Measurements from ENCODE around the gene WDR20.
A peak's percentile ranks its signal among the peaks of the same experiment; 100 is the strongest.
"Not testable (repeated sequence)": the region's sequence is repeated elsewhere in the genome, so short reads cannot be mapped to it uniquely, and the experiment has no call there.

WDR20 gene

DNA sequence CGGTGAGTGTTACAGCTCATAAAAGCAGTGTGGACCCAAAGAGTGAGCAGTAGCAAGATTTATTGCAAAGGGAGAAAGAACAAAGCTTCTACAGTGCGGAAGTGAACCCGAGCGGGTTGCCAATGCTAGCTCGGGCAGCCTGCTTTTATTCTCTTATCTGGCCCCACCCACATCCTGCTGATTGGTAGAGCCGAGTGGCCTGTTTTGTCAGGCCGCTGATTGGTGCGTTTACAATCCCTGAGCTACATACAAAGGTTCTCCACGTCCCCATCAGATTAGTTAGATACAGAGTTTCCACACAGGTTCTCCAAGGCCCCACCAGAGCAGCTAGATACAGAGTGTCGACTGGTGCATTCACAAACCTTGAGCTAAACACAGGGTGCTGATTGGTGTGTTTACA lies 5.0 kb upstream of the WDR20 start:
- DNase-seq = not testable (repeated sequence)

DNA sequence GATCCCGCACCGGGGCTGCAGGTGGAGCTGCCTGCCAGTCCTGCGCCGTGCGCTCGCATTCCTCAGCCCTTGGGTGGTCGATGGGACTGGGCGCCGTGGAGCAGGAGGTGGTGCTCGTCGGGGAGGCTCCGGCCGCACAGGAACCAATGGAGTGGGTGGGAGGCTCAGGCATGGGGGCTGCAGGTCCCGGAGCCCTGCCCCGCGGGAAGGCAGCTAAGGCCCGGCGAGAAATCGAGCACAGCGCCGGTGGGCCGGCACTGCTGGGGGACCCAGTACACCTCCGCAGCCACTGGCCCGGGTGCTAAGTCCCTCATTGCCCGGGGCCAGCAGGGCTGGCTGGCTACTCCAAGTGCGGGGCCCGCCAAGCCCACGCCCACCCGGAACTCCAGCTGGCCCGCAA lies 4.2 kb upstream of the WDR20 start:
- not testable (repeated sequence) for DNase-seq

DNA sequence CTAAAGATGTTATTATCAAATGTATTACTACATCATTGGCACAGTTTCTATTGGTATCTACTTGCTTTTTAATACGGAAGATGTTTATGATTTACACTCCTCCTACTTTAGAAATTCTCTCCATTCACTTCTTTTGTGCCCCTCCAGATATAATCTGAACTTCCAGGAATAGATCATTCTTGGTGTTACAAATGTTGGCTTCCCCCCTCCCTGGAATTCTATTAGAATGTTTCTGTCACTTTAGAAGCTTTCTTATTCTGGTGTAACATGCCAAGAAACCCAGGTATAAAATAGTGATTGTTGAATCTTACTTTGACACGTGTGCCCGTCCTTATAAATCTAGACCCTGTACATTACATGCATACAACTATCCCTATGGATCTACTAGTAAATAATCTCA lies 1.2 kb upstream of the WDR20 start:
- DNase-seq = no peak

DNA sequence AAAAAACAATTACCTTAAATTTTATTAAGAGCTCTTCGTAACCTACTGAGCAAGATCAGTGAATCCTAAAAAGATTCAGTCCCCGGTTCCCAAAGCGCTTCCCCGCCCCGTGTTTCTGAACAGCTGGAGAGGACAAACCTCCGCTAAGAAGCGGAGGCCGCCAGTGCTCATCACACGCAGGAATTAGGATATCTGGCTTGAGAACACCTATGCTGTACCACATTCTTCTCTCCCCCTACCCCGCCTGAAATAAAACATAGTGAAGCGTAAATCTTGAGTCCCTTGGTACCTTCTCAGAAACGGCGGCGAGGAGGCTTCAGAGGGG lies 774 bp upstream of the WDR20 start:
- no peak for DNase-seq

DNA sequence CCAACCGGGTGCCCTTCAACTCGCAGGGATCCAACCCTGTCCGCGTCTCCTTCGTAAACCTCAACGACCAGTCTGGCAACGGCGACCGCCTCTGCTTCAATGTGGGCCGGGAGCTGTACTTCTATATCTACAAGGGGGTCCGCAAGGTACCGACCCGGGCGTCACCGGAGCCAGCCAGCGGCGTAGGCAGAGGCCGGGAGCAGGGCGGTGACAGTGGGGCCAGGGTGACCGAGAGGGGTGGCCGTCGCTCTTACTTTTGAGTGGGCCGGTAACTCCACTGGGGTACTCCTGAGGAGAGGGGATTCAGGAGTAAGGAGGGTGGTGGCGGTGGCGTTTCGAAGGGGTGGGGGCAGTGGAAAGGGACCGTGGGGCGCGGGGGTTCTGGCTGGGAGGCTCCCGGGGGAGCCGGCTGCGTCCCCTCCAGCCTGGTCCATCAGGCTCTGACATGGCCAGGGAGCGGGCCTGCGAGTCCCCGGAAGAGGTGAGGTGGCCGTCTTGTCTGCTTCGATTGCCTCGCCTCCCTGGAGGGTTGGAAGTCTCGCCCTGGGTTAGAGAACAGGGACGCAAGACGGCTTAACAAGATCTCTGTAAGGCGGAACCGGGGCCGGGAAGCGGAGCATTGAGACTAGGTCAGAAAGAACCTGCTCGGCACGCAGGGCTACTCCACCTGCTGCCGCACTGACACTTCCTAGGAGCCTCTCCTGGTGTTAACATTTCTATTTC lies 491 bp downstream of the WDR20 start:
- DNase-seq = peak; percentile 3 to 25

DNA sequence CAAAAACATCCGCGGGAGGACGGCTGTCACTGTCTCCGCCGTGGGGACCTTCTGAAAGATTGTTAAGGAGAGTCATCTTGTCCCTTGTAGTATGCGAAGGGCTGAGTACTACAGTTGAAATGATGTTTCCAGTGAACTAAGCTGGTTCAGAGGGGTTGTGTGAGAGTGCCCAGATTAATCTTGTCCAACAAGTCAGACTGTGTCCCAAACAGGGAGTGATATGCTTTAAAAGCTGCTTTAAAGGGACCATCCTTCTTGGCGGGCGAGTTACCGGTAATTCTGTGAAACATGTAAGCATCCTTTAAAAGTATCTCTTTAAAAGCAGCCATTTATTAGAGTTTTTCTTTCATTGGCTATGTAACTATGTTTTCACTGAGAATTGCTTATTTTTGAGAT lies 1.1 kb downstream of the WDR20 start:
- DNase-seq = no peak

DNA sequence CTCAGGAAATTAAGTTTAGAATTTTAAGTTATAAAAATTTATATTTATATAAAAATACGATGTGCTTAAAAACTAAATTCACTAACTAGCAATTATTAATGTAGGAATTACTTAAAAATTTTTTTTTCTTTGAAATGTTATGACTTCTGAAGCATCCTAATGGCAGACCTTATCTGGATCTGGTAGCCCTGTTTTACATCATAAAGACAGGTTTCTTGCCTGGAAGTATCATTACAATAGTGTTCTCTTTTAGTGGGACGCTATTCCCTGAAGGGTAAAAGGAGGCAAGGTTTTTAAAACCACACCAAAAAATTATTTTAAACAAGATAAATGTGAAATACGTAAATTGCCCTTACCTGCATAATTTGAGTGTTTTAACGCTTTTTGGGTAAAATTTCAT lies 2.1 kb downstream of the WDR20 start:
- no peak for DNase-seq

DNA sequence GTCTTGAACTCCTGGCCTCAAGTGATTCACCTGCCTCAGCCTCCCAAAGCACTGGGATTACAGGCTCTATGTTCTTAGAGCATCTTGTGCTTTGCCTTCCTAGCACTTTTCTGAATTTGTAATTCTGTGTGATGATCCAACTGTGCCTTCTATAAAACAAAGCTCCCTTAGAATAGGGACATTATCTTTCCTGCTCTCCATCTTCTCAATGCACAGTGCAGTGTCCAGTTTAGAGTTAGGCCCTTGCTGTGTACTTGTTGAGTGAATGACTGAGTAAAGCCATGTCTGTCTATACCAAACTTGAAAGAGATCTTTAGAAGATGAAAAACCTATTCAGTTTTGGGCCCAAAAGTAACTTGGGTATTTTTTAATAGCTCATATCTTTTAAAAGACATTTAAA lies 5.2 kb downstream of the WDR20 start:
- no peak for DNase-seq

DNA sequence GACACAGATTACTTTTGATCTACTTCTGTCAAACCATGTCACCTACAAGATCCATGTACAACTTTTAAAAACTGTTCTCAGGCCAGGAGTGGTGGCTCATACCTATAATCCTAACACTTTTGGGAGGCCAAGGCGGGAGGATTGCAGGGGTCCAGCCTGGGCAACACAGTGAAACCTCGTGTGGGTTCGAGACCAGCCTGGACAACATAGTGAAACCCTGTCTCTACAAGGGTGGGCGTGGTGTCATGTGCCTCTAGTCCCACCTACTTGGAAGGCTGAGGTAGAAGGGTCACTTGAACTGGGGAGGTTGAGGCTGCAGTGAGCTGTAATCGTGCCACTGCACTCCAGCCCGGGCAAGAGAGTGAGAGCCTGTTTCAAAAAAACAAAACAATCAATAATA lies 5.7 kb downstream of the WDR20 start:
- no peak for DNase-seq

DNA sequence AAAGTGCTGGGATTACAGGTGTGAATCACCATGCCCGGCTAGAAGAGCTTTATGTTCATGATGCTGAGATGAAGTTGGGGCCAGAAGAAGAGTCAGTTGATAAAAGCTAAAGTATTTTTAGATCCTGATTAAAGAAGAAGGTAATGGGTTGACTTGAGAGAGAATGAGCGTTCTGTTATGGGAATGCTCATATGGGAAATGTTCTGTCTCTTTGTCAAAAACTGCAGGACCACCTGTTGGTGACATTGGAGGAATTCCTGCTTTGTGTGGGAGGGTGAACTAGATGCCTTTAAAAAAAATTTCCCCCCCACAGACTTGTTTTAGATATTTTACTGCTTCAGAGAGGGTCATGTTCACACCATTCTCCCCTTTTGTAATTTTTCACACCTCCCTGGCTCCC lies 6.7 kb downstream of the WDR20 start:
- DNase-seq = no peak

DNA sequence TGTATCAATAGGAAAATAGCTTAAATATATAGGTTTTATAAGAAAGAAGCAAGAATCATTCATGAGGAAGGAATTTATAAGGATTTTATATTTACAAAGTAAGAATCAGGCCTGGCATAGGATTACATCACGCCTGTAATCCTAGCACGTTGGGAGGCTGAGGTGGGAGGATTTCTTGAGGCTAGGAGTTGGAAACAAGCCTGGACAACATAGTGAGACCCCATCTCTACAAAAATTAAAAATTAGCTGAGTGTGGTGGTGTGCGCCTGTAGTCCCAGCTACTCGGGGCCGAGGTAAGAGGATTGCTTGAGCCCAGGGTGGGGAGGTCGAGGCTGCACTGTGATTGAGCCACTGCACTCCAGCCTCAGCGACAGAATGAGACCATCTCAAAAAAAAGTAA lies 10.4 kb downstream of the WDR20 start:
- DNase-seq = no peak

DNA sequence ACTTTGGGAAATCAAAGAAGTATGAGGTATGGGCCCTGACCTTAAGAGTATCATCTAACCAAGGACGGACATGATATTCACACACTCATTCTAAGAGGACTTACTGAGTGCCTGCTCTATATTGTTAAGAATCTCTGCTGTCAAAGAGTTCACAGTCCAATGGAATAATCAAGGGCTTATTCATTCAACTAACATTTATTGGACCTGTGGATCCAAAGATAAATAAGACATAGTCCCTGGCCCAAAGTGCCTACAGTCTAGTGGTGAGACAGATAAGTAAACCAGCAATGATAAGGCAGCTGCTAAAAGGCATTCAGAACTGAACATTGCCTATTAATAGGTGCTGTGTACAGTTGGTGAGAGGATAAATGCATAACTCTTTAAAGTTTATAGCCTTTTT lies 11.0 kb downstream of the WDR20 start:
- DNase-seq = no peak

DNA sequence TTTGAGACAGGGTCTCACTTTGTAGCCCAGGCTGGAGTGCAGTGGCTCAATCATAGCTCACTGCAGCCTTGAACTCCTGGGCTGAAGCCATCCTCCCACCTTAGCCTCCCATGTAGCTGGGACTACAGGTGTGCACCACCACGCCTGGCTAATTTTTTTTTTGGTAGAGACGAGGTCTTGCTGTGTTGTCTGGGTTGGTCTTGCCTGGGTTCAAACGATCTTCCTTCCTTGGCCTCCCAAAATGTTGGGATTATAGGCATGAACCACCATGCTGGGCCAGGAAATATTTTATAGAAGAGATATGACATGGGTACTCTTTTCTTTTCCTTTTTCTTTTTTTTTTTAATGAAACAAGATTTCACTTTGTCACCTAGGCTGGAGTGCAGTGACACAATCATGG lies 11.7 kb downstream of the WDR20 start:
- not testable (repeated sequence) for DNase-seq

DNA sequence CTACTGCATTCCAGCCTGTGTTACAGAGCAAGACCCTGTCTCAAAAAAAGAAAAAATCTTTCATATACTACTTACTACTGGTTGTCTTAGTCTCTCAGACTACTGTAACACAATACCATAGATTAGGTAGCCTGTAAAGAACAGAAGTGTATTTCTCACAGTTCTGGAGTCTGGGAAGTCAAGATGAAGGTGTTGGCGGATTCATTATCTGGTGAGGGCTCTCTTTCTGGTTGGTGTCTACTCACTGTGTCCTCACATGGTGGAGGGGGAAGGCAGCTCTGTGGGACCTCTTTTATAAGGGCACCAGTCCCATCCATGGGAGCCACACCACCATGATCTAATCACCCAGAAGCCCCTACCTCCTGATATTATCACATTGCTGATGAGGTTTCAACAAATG lies 14.4 kb downstream of the WDR20 start:
- DNase-seq = no peak

DNA sequence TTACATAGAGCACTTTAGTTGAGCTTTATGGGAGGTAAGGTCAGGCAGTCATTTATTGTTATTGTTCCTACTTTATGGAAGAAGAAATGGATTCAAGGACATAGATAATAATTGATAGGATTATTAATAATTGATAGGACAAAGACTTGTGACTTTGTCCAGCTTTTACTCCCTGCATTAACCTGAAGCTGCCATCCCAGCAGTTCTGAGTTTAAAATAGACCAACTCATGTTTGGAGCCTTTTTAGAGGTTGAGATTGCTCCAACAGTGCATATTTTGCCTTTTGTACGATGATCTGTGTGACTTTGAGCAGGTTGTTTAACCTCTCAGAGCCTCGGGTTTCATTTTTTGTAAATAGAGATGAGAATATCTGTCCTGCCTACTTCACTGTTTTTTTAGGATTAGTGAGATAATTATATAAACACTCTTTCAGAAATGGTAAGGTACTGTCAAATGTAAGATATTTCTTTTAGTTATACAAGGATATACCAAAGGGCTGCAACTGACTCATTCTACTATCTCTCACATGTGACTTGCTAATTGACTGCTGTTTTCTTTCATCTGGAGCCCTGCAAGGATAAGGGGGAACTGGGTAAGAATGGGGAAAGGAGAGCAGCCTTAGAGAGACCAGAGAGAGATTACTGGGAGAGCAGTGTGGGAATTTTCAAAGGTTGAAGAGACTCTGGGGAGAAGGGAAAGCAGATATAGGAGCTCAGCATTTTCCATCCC lies 15.3 kb downstream of the WDR20 start:
- DNase-seq = no peak

DNA sequence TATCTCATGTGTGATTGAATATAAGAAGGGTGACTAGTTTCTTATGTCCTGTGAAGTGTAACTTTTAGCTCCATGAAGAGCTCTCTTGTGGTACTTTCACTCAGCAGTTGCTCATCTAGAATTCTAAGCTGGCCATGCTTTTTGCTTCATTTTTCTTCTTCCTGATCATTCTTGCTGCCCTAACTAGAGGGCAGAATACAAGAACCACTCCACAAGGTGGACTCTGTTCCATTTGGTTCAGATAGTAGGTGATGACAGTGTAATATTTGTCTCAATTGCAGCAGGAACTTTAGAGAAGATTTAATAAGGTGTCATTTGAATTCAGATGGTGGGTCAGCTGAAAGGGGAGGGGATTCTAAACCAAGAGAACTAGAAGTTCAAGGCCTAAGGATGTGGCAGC lies 17.6 kb downstream of the WDR20 start:
- no peak for DNase-seq

DNA sequence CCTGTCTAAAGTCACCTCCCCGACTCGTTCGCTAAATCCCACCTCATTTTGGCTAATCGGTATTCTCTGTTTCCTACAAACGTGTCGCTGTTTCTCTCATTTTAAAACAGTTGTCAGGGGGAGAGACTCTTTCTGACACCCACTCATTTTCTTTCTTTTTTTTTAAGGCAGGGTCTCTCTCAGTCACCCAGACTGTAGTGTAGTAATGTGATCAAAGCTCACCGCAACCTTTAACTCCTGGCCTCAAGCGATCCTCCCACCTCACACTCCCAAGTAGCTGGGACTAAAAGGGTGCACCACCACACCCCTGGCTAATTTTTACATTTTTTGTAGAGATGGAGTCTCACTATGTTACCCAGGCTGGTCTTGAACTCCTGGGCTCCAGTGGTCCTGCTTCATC lies 19.1 kb downstream of the WDR20 start:
- no peak for DNase-seq

DNA sequence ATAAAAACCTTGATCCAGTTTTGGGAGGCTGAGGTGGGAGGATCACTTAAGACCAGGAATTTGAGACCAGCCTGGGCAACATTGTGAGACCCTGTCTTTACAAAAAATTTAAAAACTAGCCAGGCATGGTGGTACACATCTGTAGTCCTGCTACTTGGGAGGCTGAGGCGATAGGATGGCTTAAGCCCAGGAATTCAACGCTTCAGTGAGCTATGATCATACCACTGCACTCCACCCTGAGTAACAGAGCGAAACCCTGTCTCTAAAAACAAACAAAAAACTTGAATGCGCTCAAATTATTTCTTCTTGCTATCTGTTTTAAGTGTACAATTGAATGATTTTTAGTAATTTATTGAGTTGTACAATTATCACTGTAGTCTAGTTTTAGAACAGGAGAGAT lies 20.1 kb downstream of the WDR20 start:
- no peak for DNase-seq

DNA sequence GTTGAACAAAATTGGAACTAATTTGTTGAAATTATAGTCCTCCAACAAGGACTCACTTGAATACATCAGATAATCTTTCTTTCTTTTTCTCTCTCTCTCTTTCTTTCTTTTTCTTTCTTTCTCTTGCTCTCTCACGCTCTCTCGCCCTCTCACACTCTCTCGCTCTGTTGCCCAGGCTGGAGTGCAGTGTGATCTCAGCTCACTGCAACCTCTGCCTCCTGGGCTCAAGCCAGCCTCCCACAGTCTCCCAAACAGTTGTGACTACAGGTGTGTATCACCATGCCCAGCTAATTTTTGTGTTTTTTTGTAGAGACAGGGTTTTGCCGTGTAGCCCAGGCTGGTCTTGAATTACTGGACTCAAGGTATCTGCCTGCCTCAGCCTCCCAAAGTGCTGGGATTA lies 22.8 kb downstream of the WDR20 start:
- no peak for DNase-seq

DNA sequence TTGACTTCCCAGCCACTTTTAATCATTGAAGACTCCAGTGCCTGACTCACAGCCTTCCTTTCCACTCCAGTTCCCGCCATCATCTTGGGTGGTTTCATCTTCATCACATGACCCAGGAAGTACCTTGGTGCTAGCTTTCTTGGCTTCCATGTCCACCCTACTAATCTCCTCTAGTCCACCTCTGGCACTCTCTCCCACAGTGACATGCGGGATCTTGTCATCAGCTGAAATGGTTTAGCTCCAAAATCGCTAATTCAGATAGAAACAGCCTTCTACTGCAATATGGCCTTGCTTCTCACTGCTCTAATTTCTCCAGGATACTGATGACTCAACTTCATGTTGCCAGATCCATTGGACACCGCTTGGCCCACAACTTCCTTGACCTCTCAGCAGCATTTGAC lies 24.5 kb downstream of the WDR20 start:
- no peak for DNase-seq

DNA sequence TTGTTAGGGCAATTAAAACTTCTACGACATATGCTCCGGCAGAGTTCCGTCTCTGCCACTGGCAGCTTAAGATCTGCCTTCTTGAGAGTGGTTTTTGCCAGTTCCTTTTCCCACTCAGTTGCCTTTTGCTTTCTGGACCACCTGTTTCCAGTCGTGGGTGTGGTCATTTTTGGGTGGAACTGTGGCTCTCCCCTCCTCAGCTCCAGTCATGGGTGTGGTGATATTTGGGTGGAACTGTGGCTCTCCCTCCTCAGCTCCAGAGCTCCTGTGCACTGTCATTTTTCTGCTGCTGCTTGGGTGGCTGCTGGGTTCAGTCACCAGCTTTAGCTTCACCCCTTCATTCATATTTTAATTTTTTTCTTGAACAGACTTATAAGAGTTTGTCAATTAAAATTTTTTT lies 25.3 kb downstream of the WDR20 start:
- DNase-seq = no peak

DNA sequence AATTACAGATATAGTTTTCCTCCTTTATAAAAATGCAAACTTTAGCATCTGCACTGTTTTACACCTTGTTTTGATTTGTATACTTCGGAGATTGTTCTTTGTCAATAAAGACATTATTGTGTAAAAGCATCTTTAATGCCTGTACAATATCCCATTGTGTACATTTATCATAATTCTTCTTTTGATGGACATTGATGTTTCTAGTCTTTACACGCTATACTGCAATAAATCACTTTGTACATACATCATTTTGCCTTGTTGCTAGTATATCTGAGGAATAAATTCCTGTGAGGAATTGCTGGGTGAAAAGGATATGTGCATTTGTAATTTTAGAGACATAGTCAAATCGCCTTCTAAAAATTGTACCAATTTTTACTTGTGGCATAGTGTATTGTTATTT lies 30.4 kb downstream of the WDR20 start:
- no peak for DNase-seq

DNA sequence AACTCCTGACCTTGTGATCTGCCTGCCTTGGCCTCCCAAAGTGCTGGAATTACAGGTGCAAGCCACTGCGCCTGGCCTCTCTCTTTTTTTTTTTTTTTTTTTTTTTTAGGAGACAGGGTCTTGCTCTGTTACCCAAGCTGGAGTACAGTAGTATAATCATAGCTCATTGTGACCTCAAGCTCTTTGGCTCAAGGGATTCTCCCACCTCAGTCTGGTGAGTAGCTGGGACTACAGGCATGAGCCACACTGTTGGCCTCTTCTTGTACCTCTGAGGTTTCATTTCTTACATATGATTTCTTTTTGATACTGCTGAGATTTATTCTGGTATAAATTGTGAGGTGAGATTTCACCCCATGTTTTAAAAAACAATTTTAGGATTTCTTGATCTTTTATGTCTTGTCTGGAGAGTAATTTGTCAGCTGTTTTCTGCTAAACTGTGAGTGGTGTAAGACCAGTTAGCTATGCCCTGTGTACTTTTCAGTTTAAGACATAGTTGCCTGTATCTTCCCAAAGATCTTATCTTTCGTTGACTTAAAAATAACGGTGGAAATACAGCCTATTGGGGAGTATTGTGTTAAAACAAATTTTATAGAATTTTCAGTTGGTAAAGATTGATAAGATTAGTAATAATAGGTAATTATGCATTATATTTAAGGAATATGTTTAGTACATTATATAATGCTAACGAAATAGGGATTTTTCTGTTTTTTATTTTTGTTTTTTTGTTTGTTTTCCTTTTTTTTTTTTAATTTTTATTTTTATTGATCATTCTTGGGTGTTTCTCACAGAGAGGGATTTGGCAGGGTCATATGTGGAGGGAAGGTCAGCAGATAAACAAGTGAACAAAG lies 31.7 kb downstream of the WDR20 start:
- no peak for DNase-seq

DNA sequence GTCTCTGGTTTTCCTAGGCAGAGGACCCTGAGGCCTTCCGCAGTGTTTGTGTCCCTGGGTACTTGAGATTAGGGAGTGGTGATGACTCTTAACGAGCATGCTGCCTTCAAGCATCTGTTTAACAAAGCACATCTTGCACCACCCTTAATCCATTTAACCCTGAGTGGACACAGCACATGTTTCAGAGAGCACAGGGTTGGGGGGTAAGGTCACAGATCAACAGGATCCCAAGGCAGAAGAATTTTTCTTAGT lies 32.2 kb downstream of the WDR20 start:
- not testable (repeated sequence) for DNase-seq
